B cell (primary cell): ENCODE data around the gene ANGPTL8. TPM values are rescaled to one million over a fixed set of nuclear protein-coding genes. Genes with fewer than 3 reads are reported as not detected.

Source experiments
- ATAC-seq: fragments of 200-7000 bp; cut with Tn5 transposase; one replicate; pipeline ENCODE4 v1.10.0; 2021; ENCODE audit warnings: low read depth, mild to moderate bottlenecking, moderate number of reproducible peaks, moderate library complexity
- CTCF ChIA-PET: fragments of 350-600 bp; sonication (Branson Sonifier 250); formaldehyde crosslinking; loops from one replicate; lab custom pipeline; 2021; ENCODE audit warnings: antibody characterized with exemption, inconsistent platforms; lab: Charles Lee
- POLR2A ChIA-PET: fragments of 350-600 bp; sonication (Branson Sonifier 250); formaldehyde crosslinking; loops from one replicate; lab custom pipeline; 2021; ENCODE audit warnings: antibody characterized with exemption; lab: Charles Lee
- DNase-seq: peaks from one replicate; pipeline ENCODE4 v3.0.0; 2013
- H2AFZ ChIP-seq: 2 replicates; pipeline ENCODE4 v1.6.1; 2012; ENCODE audit warnings: mild to moderate bottlenecking, low read depth, low read length; ENCODE audit not compliant: insufficient read depth, poor library complexity, severe bottlenecking
- H3K27ac ChIP-seq, 2 donors: 1 replicate in 1 of 2; 2 replicates in 1 of 2; pipeline ENCODE4 v1.5.1; 2012 to 2013; ENCODE audit warnings: low read length in 2 of 2, mild to moderate bottlenecking in 2 of 2, moderate library complexity in 1 of 2
- H3K27me3 ChIP-seq, 4 experiments: fragments of 200-600 bp in 1 of 4; sonication (generic) in 1 of 4; replicated peaks in 1 of 4; 1 replicate in 2 of 4; 2 replicates in 2 of 4; pipeline versions ENCODE4 v1.6.1 to v1.7.0; 2013 to 2016; ENCODE audit warnings: low read length in 3 of 4, mild to moderate bottlenecking in 2 of 4, mixed read lengths in 1 of 4, moderate library complexity in 1 of 4; ENCODE audit not compliant: insufficient read depth in 4 of 4, control insufficient read depth in 3 of 4; ENCODE audit errors: control extremely low read depth in 1 of 4
- H3K36me3 ChIP-seq, 2 experiments: replicated peaks in 1 of 2; 1 replicate in 1 of 2; 2 replicates in 1 of 2; pipeline versions ENCODE4 v1.6.1 to v1.7.1; 2013; ENCODE audit warnings: low read length in 1 of 2; ENCODE audit not compliant: insufficient read depth in 2 of 2, control insufficient read depth in 1 of 2; ENCODE audit errors: control extremely low read depth in 1 of 2, extremely low read depth in 1 of 2
- H3K4me1 ChIP-seq, 2 donors: fragments of 200-600 bp in 1 of 2; sonication (generic) in 1 of 2; 1 replicate in 1 of 2; 2 replicates in 1 of 2; pipeline versions ENCODE4 v1.5.1 to v1.6.1; 2013 to 2017; ENCODE audit warnings: low read length in 2 of 2; ENCODE audit not compliant: control insufficient read depth in 2 of 2, insufficient read depth in 2 of 2
- H3K4me2 ChIP-seq: replicated peaks from 2 replicates; pipeline ENCODE3; 2012; ENCODE audit warnings: mild to moderate bottlenecking, low read depth, low read length; ENCODE audit not compliant: poor library complexity, severe bottlenecking
- H3K4me3 ChIP-seq, 5 experiments: fragments of 200-600 bp in 1 of 5; sonication (generic) in 1 of 5; 1 replicate in 3 of 5; 2 replicates in 2 of 5; pipeline versions ENCODE4 v1.5.1 to v1.7.0; 2011 to 2016; ENCODE audit warnings: low read length in 4 of 5, mild to moderate bottlenecking in 4 of 5, low read depth in 2 of 5, control low read depth in 1 of 5, moderate library complexity in 1 of 5; ENCODE audit not compliant: insufficient read depth in 1 of 5; ENCODE audit errors: control extremely low read depth in 1 of 5, extremely low read depth in 1 of 5
- H3K79me2 ChIP-seq: fragments of 200-600 bp; sonication (generic); one replicate; pipeline ENCODE4 v1.6.0; 2016; ENCODE audit warnings: low read length; ENCODE audit not compliant: control insufficient read depth, insufficient read depth
- H3K9ac ChIP-seq: fragments of 200-600 bp; sonication (generic); 2 replicates; pipeline ENCODE4 v1.6.1; 2017; ENCODE audit warnings: mild to moderate bottlenecking, low read length, moderate library complexity
- H3K9me3 ChIP-seq, 3 donors: one replicate each; pipeline versions ENCODE4 v1.6.1 to v1.7.1; 2013; ENCODE audit warnings: low read length in 2 of 3; ENCODE audit not compliant: control insufficient read depth in 2 of 3, insufficient read depth in 1 of 3; ENCODE audit errors: control extremely low read depth in 1 of 3
- H4K20me1 ChIP-seq: 2 replicates; pipeline ENCODE4 v1.6.0; 2012; ENCODE audit warnings: mild to moderate bottlenecking, low read length; ENCODE audit not compliant: insufficient read depth, control insufficient read depth, poor library complexity, severe bottlenecking
- H3K27ac Mint-ChIP-seq: one replicate; pipeline ENCODE4 v1.8.0; 2021; ENCODE audit warnings: mixed read lengths
- H3K27me3 Mint-ChIP-seq: one replicate; pipeline ENCODE4 v1.8.0; 2021; ENCODE audit warnings: mixed read lengths
- H3K4me1 Mint-ChIP-seq: one replicate; pipeline ENCODE4 v1.8.0; 2021; ENCODE audit warnings: mixed read lengths
- H3K4me3 Mint-ChIP-seq: one replicate; pipeline ENCODE4 v1.8.0; 2021; ENCODE audit warnings: mixed read lengths
- H3K9me3 Mint-ChIP-seq: one replicate; pipeline ENCODE4 v1.8.0; 2022; ENCODE audit warnings: mixed read lengths; ENCODE audit not compliant: insufficient read depth
- EZH2 ChIP-seq: IDR thresholded peaks from 2 replicates; pipeline ENCODE4 v1.6.1; 2012; ENCODE audit warnings: borderline replicate concordance, low read depth, mild to moderate bottlenecking, moderate library complexity, low read length; ENCODE audit not compliant: insufficient read depth, poor library complexity, severe bottlenecking
- WGBS: methylation state at CpG from one replicate; pipeline ENCODE4 v1.1.5; 2013; ENCODE audit warnings: missing lambda C conversion rate; ENCODE audit not compliant: insufficient coverage; 5-methylcytosine and 5-hydroxymethylcytosine counted together
- intact Hi-C: fragments of 100-400 bp; cut with micrococcal nuclease; formaldehyde crosslinking; loops from one replicate; pipeline ENCODE4 v1.10.0; 2022
- polyA plus RNA-seq: library from polyadenylated mRNA; depleted of rRNA; stranded (reverse); fragments of >200 nt; gene quantifications from 2 replicates; pipeline ENCODE4 v1.2.3, GENCODE V29; 2012
- total RNA-seq, 2 donors: library from RNA; stranded (reverse); fragments of 120-200 nt in 1 of 2; gene quantifications; 1 replicate in 1 of 2; 2 replicates in 1 of 2; pipeline versions ENCODE4 v1.2.3 to v1.2.4, GENCODE V29; 2013 to 2022
- TF ChIP-seq, protein P1 (sequence below): fragments of 200-600 bp; IDR thresholded peaks from one replicate; pipeline ENCODE4 v1.8.0; 2022; ENCODE audit warnings: antibody characterized with exemption, mild to moderate bottlenecking

The ANGPTL8 gene
- total and polyA plus RNA-seq, 2 donors (not counting 1 experiment from before 2014, with no cell fraction given) = not detected

DNA sequence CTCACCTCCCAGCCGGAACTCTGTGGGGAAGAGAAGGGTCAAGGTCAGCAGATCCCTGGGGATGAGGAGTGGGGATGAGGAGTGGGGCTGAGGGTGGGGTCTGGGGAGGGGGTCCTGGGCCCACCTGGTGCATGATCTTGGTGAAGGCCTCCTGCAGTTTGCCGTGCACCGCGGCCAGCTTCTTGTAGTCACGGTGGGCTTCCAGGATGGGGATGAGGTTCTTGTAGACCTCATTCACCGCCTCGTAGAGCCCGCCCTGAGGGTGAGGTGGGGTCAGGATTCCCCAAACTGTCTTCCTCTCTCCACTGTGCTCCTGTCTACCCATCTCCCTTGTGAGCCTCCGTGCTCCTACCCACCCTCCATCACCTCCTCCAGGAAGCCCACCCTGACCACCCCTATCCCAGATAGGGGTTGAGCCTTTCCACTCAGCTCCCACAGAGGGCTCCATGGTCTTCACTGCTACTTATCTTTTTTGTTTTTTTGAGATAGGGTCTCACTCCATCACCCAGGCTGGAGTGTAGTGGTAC, 35.3 kb upstream of the ANGPTL8 start:
- H3K27me3 ChIP-seq = peaks cover 0 to 3% (median 0%) of the 10 kb centered on the region in 4 experiments
- Mint-ChIP-seq H3K27me3 (peaks cover 3% of the 10 kb centered on the region), H3K9me3 (no peaks in the 10 kb centered on the region), H3K27ac (no peak overlapping the region), H3K4me1 (peaks cover 11% of the 10 kb centered on the region), H3K4me3 (no peak overlapping the region)
- H2AFZ ChIP-seq = no peak overlapping the region
- TF ChIP-seq, protein P1, sequence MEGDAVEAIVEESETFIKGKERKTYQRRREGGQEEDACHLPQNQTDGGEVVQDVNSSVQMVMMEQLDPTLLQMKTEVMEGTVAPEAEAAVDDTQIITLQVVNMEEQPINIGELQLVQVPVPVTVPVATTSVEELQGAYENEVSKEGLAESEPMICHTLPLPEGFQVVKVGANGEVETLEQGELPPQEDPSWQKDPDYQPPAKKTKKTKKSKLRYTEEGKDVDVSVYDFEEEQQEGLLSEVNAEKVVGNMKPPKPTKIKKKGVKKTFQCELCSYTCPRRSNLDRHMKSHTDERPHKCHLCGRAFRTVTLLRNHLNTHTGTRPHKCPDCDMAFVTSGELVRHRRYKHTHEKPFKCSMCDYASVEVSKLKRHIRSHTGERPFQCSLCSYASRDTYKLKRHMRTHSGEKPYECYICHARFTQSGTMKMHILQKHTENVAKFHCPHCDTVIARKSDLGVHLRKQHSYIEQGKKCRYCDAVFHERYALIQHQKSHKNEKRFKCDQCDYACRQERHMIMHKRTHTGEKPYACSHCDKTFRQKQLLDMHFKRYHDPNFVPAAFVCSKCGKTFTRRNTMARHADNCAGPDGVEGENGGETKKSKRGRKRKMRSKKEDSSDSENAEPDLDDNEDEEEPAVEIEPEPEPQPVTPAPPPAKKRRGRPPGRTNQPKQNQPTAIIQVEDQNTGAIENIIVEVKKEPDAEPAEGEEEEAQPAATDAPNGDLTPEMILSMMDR = peak; percentile 17
- TF ChIP-seq EZH2 = no peak
- H3K36me3 ChIP-seq = no peaks in the 10 kb centered on the region
- H4K20me1 ChIP-seq = no peaks in the 10 kb centered on the region
- intact Hi-C loops = loop anchor here (2.0 to 5.0 kb wide), 2 partner anchors 77 to 262 kb away; no protein-coding TSS in a partner anchor
- no peak overlapping the region for H3K4me3 ChIP-seq
- DNase-seq (no peak), ATAC-seq (no peak)
- 75% methylated on average over 2 of the region's 9 CpGs for WGBS
- no peak overlapping the region for H3K4me2 ChIP-seq
- POLR2A ChIA-PET = interaction anchor here (0.5 kb wide), 1 partner anchor 54 kb away, joined by 6 read pairs; no protein-coding TSS in a partner anchor
- H3K4me1 ChIP-seq = peaks cover 0 to 8% of the 10 kb centered on the region in 2 donors
- no peaks in the 10 kb centered on the region for H3K9me3 ChIP-seq
- H3K27ac ChIP-seq = no peak overlapping the region
- H3K9ac ChIP-seq = no peak overlapping the region
- no peaks in the 10 kb centered on the region for H3K79me2 ChIP-seq
- CTCF ChIA-PET = interaction anchor here (0.7 to 3.4 kb wide), 13 partner anchors 13 to 1030 kb away, joined by 3 to 24 read pairs (median 7); no protein-coding TSS in a partner anchor

- ATAC-seq (no peak), DNase-seq (no peak)
- no peak overlapping the region for H3K27ac Mint-ChIP-seq
- no peaks in the 10 kb centered on the region for H3K36me3 ChIP-seq
- H3K9ac ChIP-seq = no peak overlapping the region
- no peak overlapping the region for H2AFZ ChIP-seq
- H3K4me1 ChIP-seq = peaks cover 0 to 8% of the 10 kb centered on the region in 2 donors
- no peaks in the 10 kb centered on the region for H3K9me3 Mint-ChIP-seq
- no peaks in the 10 kb centered on the region for H3K9me3 ChIP-seq
- no peak overlapping the region for H3K27ac ChIP-seq
- ChIA-PET POLR2A (no interaction called here), CTCF (interaction anchor here (1.4 to 3.4 kb wide), 5 partner anchors 67 to 263 kb away, joined by 6 to 24 read pairs (median 12); no protein-coding TSS in a partner anchor)
- H3K4me2 ChIP-seq = no peak overlapping the region
- no peak overlapping the region for H3K4me3 Mint-ChIP-seq
- TF ChIP-seq, protein P1 = no peak
- TF ChIP-seq EZH2 = no peak
- H3K27me3 Mint-ChIP-seq = peaks cover 3% of the 10 kb centered on the region
- H3K27me3 ChIP-seq = peaks cover 0 to 3% (median 0%) of the 10 kb centered on the region in 4 experiments
- intact Hi-C loops = loop anchor here (2.0 to 5.0 kb wide), 2 partner anchors 78 to 263 kb away; no protein-coding TSS in a partner anchor
- H3K4me3 ChIP-seq = no peak overlapping the region
- H4K20me1 ChIP-seq = no peaks in the 10 kb centered on the region
- H3K4me1 Mint-ChIP-seq = peaks cover 11% of the 10 kb centered on the region
- H3K79me2 ChIP-seq = no peaks in the 10 kb centered on the region
- 10% methylated on average over 3 of the region's 5 CpGs for WGBS
Observed at GRCh38 chr19:11204943-11205349, 34.5 kb upstream of the ANGPTL8 start.
